Measurements from ENCODE around the gene SLC39A13.

Gene SLC39A13

GRCh38 chr11:47407746-47408590 lies at the start of gene SLC39A13:
Gene SLC39A13 (plus strand): TSS chr11:47408590. CDS start chr11:47410095, 1,505 bp downstream.
- peak; percentile 47 to 82 for DNase-seq

GRCh38 chr11:47358731-47359051 lies 49.7 kb upstream of the SLC39A13 start:
- no peak for DNase-seq

- DNase-seq: no peak
Measured at GRCh38 chr11:47359162-47359561, 49.2 kb upstream of the SLC39A13 start.

- DNase-seq: no peak
Measured at GRCh38 chr11:47359586-47359985, 48.8 kb upstream of the SLC39A13 start.

- DNase-seq: no peak
Measured at GRCh38 chr11:47360341-47360740, 48.0 kb upstream of the SLC39A13 start.

- DNase-seq: no peak
Measured at GRCh38 chr11:47361419-47361818, 47.0 kb upstream of the SLC39A13 start.

- DNase-seq: no peak
Measured at GRCh38 chr11:47366020-47366490, 42.3 kb upstream of the SLC39A13 start.

GRCh38 chr11:47369676-47370075 lies 38.7 kb upstream of the SLC39A13 start:
- DNase-seq: no peak

GRCh38 chr11:47372422-47372821 lies 36.0 kb upstream of the SLC39A13 start:
- DNase-seq: no peak

- DNase-seq: peak in 1 of 2 experiments; percentile 53
Measured at GRCh38 chr11:47373876-47374719, 34.3 kb upstream of the SLC39A13 start.

GRCh38 chr11:47374720-47375019 lies 33.7 kb upstream of the SLC39A13 start:
- no peak for DNase-seq

- DNase-seq: no peak
Measured at GRCh38 chr11:47375020-47375419, 33.4 kb upstream of the SLC39A13 start.

- no peak for DNase-seq
Measured at GRCh38 chr11:47375546-47376085, 32.8 kb upstream of the SLC39A13 start.

- DNase-seq: no peak
Measured at GRCh38 chr11:47376107-47376524, 32.3 kb upstream of the SLC39A13 start.

GRCh38 chr11:47376525-47377371 lies 31.6 kb upstream of the SLC39A13 start:
- no peak for DNase-seq

GRCh38 chr11:47377571-47378009 lies 30.8 kb upstream of the SLC39A13 start:
- no peak for DNase-seq

- no peak for DNase-seq
Measured at GRCh38 chr11:47378010-47378835, 30.2 kb upstream of the SLC39A13 start, which contains the start of gene SPI1. Gene SPI1 (minus strand): TSS chr11:47378547. CDS start chr11:47378353, 194 bp downstream.

- no peak for DNase-seq
Measured at GRCh38 chr11:47378836-47379170, 29.6 kb upstream of the SLC39A13 start.

GRCh38 chr11:47379317-47379716 lies 29.1 kb upstream of the SLC39A13 start:
- no peak for DNase-seq

GRCh38 chr11:47380078-47380477 lies 28.3 kb upstream of the SLC39A13 start:
- no peak for DNase-seq

- DNase-seq: no peak
Measured at GRCh38 chr11:47383071-47383470, 25.3 kb upstream of the SLC39A13 start.

GRCh38 chr11:47384498-47384897 lies 23.9 kb upstream of the SLC39A13 start:
- no peak for DNase-seq

All from cerebellar nuclear complex (tissue), 1 donor.